ENCODE results near the gene ASB2.

Gene ASB2

GRCh38 chr14:93994919-93995682, 18.7 kb upstream of the ASB2 start:
- Histone ChIP-seq H3K9ac (ENCODE audit: insufficient read length, low read depth) (no peak overlapping the region), H3K9me3 (ENCODE audit: insufficient read depth, low read length) (no peaks in the 10 kb centered on the region), H3K36me3 (ENCODE audit: insufficient read depth, insufficient read length, low read length) (no peaks in the 10 kb centered on the region), H3K27me3 (ENCODE audit: insufficient read depth, insufficient read length) (peaks cover 7% of the 10 kb centered on the region), H3K4me1 (ENCODE audit: insufficient read depth, insufficient read length) (peaks cover 10% of the 10 kb centered on the region), H3K4me3 (ENCODE audit: insufficient read length, low read depth) (no peak overlapping the region)
- TF ChIP-seq SUZ12 (IDR thresholded peaks at IDR 0.05; ENCODE audit: extremely low read depth, insufficient read depth, insufficient read length) (no peak), YY1 (IDR thresholded peaks at IDR 0.05; ENCODE audit: insufficient read depth, insufficient read length) (no peak), ZNF274 (IDR thresholded peaks at IDR 0.05; ENCODE audit: low read depth, low read length) (no peak)
- DNase-seq (ENCODE audit: low read depth, low spot score): no peak

GRCh38 chr14:93993382-93993781, 17.0 kb upstream of the ASB2 start:
- no peak overlapping the region for H3K9ac ChIP-seq (ENCODE audit: insufficient read length, low read depth)
- H3K4me3 ChIP-seq (ENCODE audit: insufficient read length, low read depth): no peak overlapping the region
- no peaks in the 10 kb centered on the region for H3K36me3 ChIP-seq (ENCODE audit: insufficient read depth, insufficient read length, low read length)
- DNase-seq (ENCODE audit: low read depth, low spot score): no peak
- H3K9me3 ChIP-seq (ENCODE audit: insufficient read depth, low read length): no peaks in the 10 kb centered on the region
- TF ChIP-seq ZNF274 (IDR thresholded peaks at IDR 0.05; ENCODE audit: low read depth, low read length) (no peak), YY1 (IDR thresholded peaks at IDR 0.05; ENCODE audit: insufficient read depth, insufficient read length) (no peak), SUZ12 (IDR thresholded peaks at IDR 0.05; ENCODE audit: extremely low read depth, insufficient read depth, insufficient read length) (no peak)
- peaks cover 7% of the 10 kb centered on the region for H3K27me3 ChIP-seq (ENCODE audit: insufficient read depth, insufficient read length)
- peaks cover 8% of the 10 kb centered on the region for H3K4me1 ChIP-seq (ENCODE audit: insufficient read depth, insufficient read length)

GRCh38 chr14:93991649-93992048, 15.3 kb upstream of the ASB2 start:
- TF ChIP-seq YY1 (IDR thresholded peaks at IDR 0.05; ENCODE audit: insufficient read depth, insufficient read length) (no peak), SUZ12 (IDR thresholded peaks at IDR 0.05; ENCODE audit: extremely low read depth, insufficient read depth, insufficient read length) (no peak), ZNF274 (IDR thresholded peaks at IDR 0.05; ENCODE audit: low read depth, low read length) (no peak)
- no peak for DNase-seq (ENCODE audit: low read depth, low spot score)

GRCh38 chr14:93991212-93991611, 14.8 kb upstream of the ASB2 start:
- no peaks in the 10 kb centered on the region for H3K36me3 ChIP-seq (ENCODE audit: insufficient read depth, insufficient read length, low read length)
- DNase-seq (ENCODE audit: low read depth, low spot score): no peak
- H3K27me3 ChIP-seq (ENCODE audit: insufficient read depth, insufficient read length): peaks cover 7% of the 10 kb centered on the region
- peaks cover 12% of the 10 kb centered on the region for H3K4me1 ChIP-seq (ENCODE audit: insufficient read depth, insufficient read length)
- no peaks in the 10 kb centered on the region for H3K9me3 ChIP-seq (ENCODE audit: insufficient read depth, low read length)
- TF ChIP-seq ZNF274 (IDR thresholded peaks at IDR 0.05; ENCODE audit: low read depth, low read length) (no peak), SUZ12 (IDR thresholded peaks at IDR 0.05; ENCODE audit: extremely low read depth, insufficient read depth, insufficient read length) (no peak), YY1 (IDR thresholded peaks at IDR 0.05; ENCODE audit: insufficient read depth, insufficient read length) (no peak)
- no peak overlapping the region for H3K9ac ChIP-seq (ENCODE audit: insufficient read length, low read depth)
- H3K4me3 ChIP-seq (ENCODE audit: insufficient read length, low read depth): no peak overlapping the region

More at GRCh38 chr14:93991649-93992048, 15.3 kb upstream of the ASB2 start:
- Histone ChIP-seq H3K9me3 (ENCODE audit: insufficient read depth, low read length) (no peaks in the 10 kb centered on the region), H3K36me3 (ENCODE audit: insufficient read depth, insufficient read length, low read length) (no peaks in the 10 kb centered on the region), H3K9ac (ENCODE audit: insufficient read length, low read depth) (no peak overlapping the region), H3K27me3 (ENCODE audit: insufficient read depth, insufficient read length) (peaks cover 7% of the 10 kb centered on the region), H3K4me3 (ENCODE audit: insufficient read length, low read depth) (no peak overlapping the region), H3K4me1 (ENCODE audit: insufficient read depth, insufficient read length) (peaks cover 12% of the 10 kb centered on the region)

GRCh38 chr14:93989939-93990338, 13.6 kb upstream of the ASB2 start:
- H3K9me3 ChIP-seq (ENCODE audit: insufficient read depth, low read length): no peaks in the 10 kb centered on the region
- H3K27me3 ChIP-seq (ENCODE audit: insufficient read depth, insufficient read length): peaks cover 7% of the 10 kb centered on the region
- H3K36me3 ChIP-seq (ENCODE audit: insufficient read depth, insufficient read length, low read length): no peaks in the 10 kb centered on the region
- TF ChIP-seq SUZ12 (IDR thresholded peaks at IDR 0.05; ENCODE audit: extremely low read depth, insufficient read depth, insufficient read length): no peak
- no peak for TF ChIP-seq ZNF274 (IDR thresholded peaks at IDR 0.05; ENCODE audit: low read depth, low read length)
- no peak for TF ChIP-seq YY1 (IDR thresholded peaks at IDR 0.05; ENCODE audit: insufficient read depth, insufficient read length)
- H3K4me3 ChIP-seq (ENCODE audit: insufficient read length, low read depth): no peak overlapping the region
- no peak overlapping the region for H3K9ac ChIP-seq (ENCODE audit: insufficient read length, low read depth)
- peaks cover 15% of the 10 kb centered on the region for H3K4me1 ChIP-seq (ENCODE audit: insufficient read depth, insufficient read length)
- no peak for DNase-seq (ENCODE audit: low read depth, low spot score)

- Histone ChIP-seq H3K4me1 (ENCODE audit: insufficient read depth, insufficient read length) (peaks cover 17% of the 10 kb centered on the region), H3K9ac (ENCODE audit: insufficient read length, low read depth) (no peak overlapping the region), H3K27me3 (ENCODE audit: insufficient read depth, insufficient read length) (peaks cover 7% of the 10 kb centered on the region), H3K36me3 (ENCODE audit: insufficient read depth, insufficient read length, low read length) (no peaks in the 10 kb centered on the region), H3K4me3 (ENCODE audit: insufficient read length, low read depth) (no peak overlapping the region), H3K9me3 (ENCODE audit: insufficient read depth, low read length) (no peaks in the 10 kb centered on the region)
- no peak for DNase-seq (ENCODE audit: low read depth, low spot score)
- no peak for TF ChIP-seq SUZ12 (IDR thresholded peaks at IDR 0.05; ENCODE audit: extremely low read depth, insufficient read depth, insufficient read length)
- TF ChIP-seq YY1 (IDR thresholded peaks at IDR 0.05; ENCODE audit: insufficient read depth, insufficient read length): no peak
- no peak for TF ChIP-seq ZNF274 (IDR thresholded peaks at IDR 0.05; ENCODE audit: low read depth, low read length)
These were observed 11.6 kb upstream of the ASB2 start for GRCh38 chr14:93987815-93988476.

GRCh38 chr14:93987376-93987775, 11.0 kb upstream of the ASB2 start:
- Histone ChIP-seq H3K4me3 (ENCODE audit: insufficient read length, low read depth) (no peak overlapping the region), H3K4me1 (ENCODE audit: insufficient read depth, insufficient read length) (peaks cover 20% of the 10 kb centered on the region), H3K9me3 (ENCODE audit: insufficient read depth, low read length) (no peaks in the 10 kb centered on the region), H3K27me3 (ENCODE audit: insufficient read depth, insufficient read length) (peaks cover 2% of the 10 kb centered on the region), H3K9ac (ENCODE audit: insufficient read length, low read depth) (peak overlapping the region; percentile 61), H3K36me3 (ENCODE audit: insufficient read depth, insufficient read length, low read length) (no peaks in the 10 kb centered on the region)
- no peak for DNase-seq (ENCODE audit: low read depth, low spot score)
- TF ChIP-seq ZNF274 (IDR thresholded peaks at IDR 0.05; ENCODE audit: low read depth, low read length): no peak

Data from NT2/D1 (cell line).